ENCODE measurements around the gene TBC1D8.

DNA sequence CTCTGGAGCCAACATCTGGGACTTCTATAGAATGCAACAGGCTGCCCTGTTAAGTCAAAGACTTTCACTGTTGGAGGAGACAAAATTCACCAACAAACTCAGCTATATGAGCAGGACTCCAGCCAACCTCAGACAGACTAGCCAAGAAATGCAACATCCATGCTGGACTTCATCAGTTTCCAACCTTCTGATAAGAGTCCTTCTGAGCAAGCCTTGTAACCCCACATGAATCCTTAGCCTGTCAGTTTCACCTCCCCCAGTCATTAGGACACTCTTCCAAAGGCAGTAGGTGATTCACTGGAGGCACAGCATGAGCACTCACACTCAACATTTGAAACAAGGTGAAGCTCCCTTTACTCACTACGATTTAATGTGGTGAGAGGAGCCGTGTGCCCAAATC, 5.8 kb downstream of the TBC1D8 start:
- no peak; a peak in 1 of 4 replicates for TF ChIP-seq POLR2A (IDR thresholded peaks at IDR 0.05; ENCODE audit: insufficient read depth in 1 of 2, low read depth in 2 of 2, low read length in 2 of 2)
- TF ChIP-seq KDM1A (CRISPR knock-in tag; IDR thresholded peaks at IDR 0.05): no peak
- no peak for TF ChIP-seq TAF1 (CRISPR knock-in tag; IDR thresholded peaks at IDR 0.05)
- no peak for TF ChIP-seq FOXO4 (CRISPR knock-in tag; conservative IDR thresholded peaks at IDR 0.05)
- no peak for TF ChIP-seq ZNF430 (CRISPR knock-in tag; IDR thresholded peaks at IDR 0.05)
- no peak for TF ChIP-seq NR3C1 (CRISPR knock-in tag; IDR thresholded peaks at IDR 0.05)
- TF ChIP-seq EP300 (IDR thresholded peaks at IDR 0.05; ENCODE audit: low read depth in 2 of 2, low read length in 2 of 2): no peak
- TF ChIP-seq EP300 (CRISPR knock-in tag; IDR thresholded peaks at IDR 0.05; ENCODE audit: borderline replicate concordance): no peak
- no peak for TF ChIP-seq MYC (CRISPR knock-in tag; IDR thresholded peaks at IDR 0.05; ENCODE audit: borderline replicate concordance)

All from HepG2 (cell line).